GM12872 (cell line): ENCODE measurements around the gene IGF1R.

Experiments used
- CTCF ChIP-seq: IDR thresholded peaks from 3 replicates; pipeline ENCODE4 v1.5.1; 2011; ENCODE audit warnings: low read depth, mild to moderate bottlenecking, low read length, moderate library complexity; ENCODE audit not compliant: insufficient read depth

Gene IGF1R

GRCh38 chr15:98999233-98999632 lies 350.9 kb downstream of the IGF1R start:
- TF ChIP-seq CTCF, result no peak

DNA sequence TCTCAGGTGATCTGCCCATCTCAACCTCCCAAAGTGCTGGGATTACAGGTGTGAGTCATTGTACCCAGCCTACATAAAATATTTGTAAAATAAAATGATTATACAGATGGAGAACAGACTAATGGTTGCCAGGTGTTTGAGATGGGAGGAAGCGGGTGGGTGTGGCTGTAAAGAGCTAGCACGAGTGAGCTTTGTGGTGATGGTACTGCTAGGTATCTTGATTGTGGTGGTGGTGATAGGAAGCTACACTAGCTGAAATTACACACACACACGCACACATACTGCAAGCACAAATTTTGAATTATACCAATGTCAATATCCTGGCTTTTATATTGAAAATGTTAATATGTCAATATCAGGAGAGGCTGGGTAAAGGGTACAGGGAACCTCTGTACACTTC lies 353.9 kb downstream of the IGF1R start:
- TF ChIP-seq CTCF, result no peak

GRCh38 chr15:99006146-99006545 lies 357.8 kb downstream of the IGF1R start:
- TF ChIP-seq CTCF, result no peak

GRCh38 chr15:99006904-99007495 lies 358.7 kb downstream of the IGF1R start:
- no peak for TF ChIP-seq CTCF

GRCh38 chr15:99009741-99010330 lies 361.5 kb downstream of the IGF1R start:
- no peak for TF ChIP-seq CTCF

DNA sequence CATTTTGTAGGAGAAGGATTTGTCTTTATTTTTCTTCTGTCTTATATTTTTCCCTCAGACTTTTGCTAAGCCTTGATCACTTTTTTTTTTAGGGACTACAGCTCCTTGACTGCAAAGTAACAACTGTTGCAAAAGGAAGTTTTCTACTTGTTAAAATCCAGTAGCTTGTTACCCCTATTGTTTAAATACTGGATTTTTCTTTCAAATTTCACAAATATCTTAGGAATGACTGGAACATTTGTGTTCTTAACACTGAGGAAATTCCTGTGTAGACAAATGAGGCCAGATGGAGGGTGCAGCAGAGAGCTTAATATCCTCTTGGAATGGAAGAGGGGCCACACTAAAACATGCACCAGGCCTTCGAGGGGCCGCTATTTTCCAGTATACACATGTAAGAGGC lies 362.4 kb downstream of the IGF1R start:
- TF ChIP-seq CTCF, result no peak
